ENCODE results near the gene PRKN. TPM values are rescaled to one million over a fixed set of nuclear protein-coding genes. Genes with fewer than 3 reads are reported as not detected.

Gene PRKN
- total and polyA plus RNA-seq, 2 experiments from 2014 or later, result 11.7 to 28.1 TPM

- Histone ChIP-seq H3K27me3 (no peaks in the 10 kb centered on the region), H3K36me3 (no peaks in the 10 kb centered on the region), H3K27ac (no peak overlapping the region), H3K4me3 (no peak overlapping the region), H3K4me1 (ENCODE audit: low read depth) (no peaks in the 10 kb centered on the region), H3K9me3 (ENCODE audit: low read depth) (no peaks in the 10 kb centered on the region)
- DNase-seq (ENCODE audit: low read depth in 1 of 2, low spot score in 1 of 2), result peak in 1 of 2 donors; percentile 69
- no peak for TF ChIP-seq CTCF (IDR thresholded peaks at IDR 0.05; ENCODE audit: low read depth, low read length)
Observed at GRCh38 chr6:162032620-162033019, 694.9 kb downstream of the PRKN start.

- Histone ChIP-seq H3K4me3 (no peak overlapping the region), H3K27ac (no peak overlapping the region), H3K27me3 (no peaks in the 10 kb centered on the region), H3K4me1 (ENCODE audit: low read depth) (no peaks in the 10 kb centered on the region), H3K9me3 (ENCODE audit: low read depth) (no peaks in the 10 kb centered on the region), H3K36me3 (no peaks in the 10 kb centered on the region)
- DNase-seq (ENCODE audit: low read depth in 1 of 2, low spot score in 1 of 2), result peak in 1 of 2 donors; percentile 1
- TF ChIP-seq CTCF (IDR thresholded peaks at IDR 0.05; ENCODE audit: low read depth, low read length), result no peak
Observed at GRCh38 chr6:162029873-162030576, 697.5 kb downstream of the PRKN start.

- no peak for DNase-seq (ENCODE audit: low read depth in 1 of 2, low spot score in 1 of 2)
Observed at GRCh38 chr6:162026843-162027242, 700.7 kb downstream of the PRKN start.

GRCh38 chr6:162026031-162026430, 701.5 kb downstream of the PRKN start:
- no peak overlapping the region for H3K27ac ChIP-seq
- H3K4me1 ChIP-seq (ENCODE audit: low read depth), result no peaks in the 10 kb centered on the region
- H3K27me3 ChIP-seq, result no peaks in the 10 kb centered on the region
- no peak overlapping the region for H3K4me3 ChIP-seq
- no peaks in the 10 kb centered on the region for H3K36me3 ChIP-seq
- no peak for DNase-seq (ENCODE audit: low read depth in 1 of 2, low spot score in 1 of 2)
- no peak for TF ChIP-seq CTCF (IDR thresholded peaks at IDR 0.05; ENCODE audit: low read depth, low read length)
- no peaks in the 10 kb centered on the region for H3K9me3 ChIP-seq (ENCODE audit: low read depth)

More at GRCh38 chr6:162026843-162027242, 700.7 kb downstream of the PRKN start:
- TF ChIP-seq CTCF (IDR thresholded peaks at IDR 0.05; ENCODE audit: low read depth, low read length), result no peak
- Histone ChIP-seq H3K27ac (no peak overlapping the region), H3K9me3 (ENCODE audit: low read depth) (no peaks in the 10 kb centered on the region), H3K4me1 (ENCODE audit: low read depth) (no peaks in the 10 kb centered on the region), H3K36me3 (no peaks in the 10 kb centered on the region), H3K4me3 (no peak overlapping the region), H3K27me3 (no peaks in the 10 kb centered on the region)

GRCh38 chr6:162019349-162019748, 708.2 kb downstream of the PRKN start:
- TF ChIP-seq CTCF (IDR thresholded peaks at IDR 0.05; ENCODE audit: low read depth, low read length), result no peak
- Histone ChIP-seq H3K4me1 (ENCODE audit: low read depth) (no peaks in the 10 kb centered on the region), H3K27me3 (no peaks in the 10 kb centered on the region), H3K9me3 (ENCODE audit: low read depth) (no peaks in the 10 kb centered on the region), H3K27ac (no peak overlapping the region), H3K36me3 (no peaks in the 10 kb centered on the region), H3K4me3 (no peak overlapping the region)
- DNase-seq (ENCODE audit: low read depth in 1 of 2, low spot score in 1 of 2), result no peak
